IPS DF 19.7 (cell line): ENCODE results near the gene HOXD8.

Experiments
- DNase-seq: peaks from one replicate; pipeline ENCODE4 v3.0.0-alpha.2; 2013; ENCODE audit warnings: low read depth, low spot score

The HOXD8 gene

DNA sequence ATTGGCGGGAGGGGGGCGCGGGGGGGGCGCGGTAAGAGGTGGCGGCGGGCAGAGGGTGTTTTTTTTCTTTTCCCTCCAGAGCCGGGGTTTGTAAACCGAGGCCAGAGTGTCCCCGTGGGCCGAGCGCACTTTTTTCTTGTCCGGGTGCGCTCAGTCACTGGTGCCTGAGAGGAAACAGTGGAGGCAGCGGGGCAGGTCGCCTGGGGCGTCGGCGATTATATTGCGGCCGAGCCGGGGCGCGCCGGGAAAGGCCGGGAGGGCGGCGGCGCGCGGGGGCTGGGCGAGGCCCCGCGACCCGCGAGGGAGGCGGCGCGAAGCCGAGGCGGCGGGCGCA is 275 bp downstream of the HOXD8 start:
- no peak for DNase-seq

- DNase-seq, result no peak
Observed at GRCh38 chr2:176130147-176130956, 847 bp downstream of the HOXD8 start.

DNA sequence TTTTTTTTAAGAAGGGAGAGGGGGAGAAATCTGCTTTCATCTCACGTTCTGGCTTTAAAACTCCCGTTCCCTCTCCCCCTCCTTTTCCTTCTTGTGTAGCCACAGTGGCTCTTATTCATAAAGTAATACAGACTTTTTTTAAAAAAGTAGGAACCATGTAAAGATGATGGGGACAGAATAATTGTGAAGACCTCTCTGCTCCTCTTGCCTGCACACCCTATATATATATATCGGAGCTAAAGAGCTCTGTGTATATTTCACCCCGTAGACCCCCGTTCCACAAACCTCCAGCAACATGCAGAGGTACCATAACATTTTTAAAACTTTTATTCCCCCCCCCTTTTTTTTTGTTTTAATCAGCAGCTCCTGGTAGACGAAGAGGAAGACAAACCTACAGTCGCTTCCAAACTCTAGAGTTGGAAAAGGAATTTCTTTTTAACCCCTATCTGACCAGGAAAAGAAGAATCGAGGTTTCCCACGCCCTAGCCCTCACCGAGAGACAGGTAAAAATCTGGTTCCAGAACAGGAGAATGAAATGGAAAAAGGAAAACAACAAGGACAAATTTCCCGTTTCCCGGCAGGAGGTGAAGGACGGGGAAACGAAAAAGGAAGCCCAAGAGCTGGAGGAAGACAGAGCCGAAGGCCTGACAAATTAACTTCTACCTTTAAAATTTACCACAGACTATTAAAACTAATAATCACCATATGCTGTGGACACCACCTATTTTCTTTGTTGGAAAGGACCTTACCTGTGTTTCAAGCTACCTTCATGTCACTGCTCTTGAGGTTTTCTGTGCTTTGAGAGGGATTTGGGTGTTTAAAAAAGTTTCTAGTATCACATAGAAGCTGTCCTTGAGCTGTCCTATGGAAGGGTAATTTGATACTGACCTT is 1.7 kb downstream of the HOXD8 start:
- no peak for DNase-seq

DNA sequence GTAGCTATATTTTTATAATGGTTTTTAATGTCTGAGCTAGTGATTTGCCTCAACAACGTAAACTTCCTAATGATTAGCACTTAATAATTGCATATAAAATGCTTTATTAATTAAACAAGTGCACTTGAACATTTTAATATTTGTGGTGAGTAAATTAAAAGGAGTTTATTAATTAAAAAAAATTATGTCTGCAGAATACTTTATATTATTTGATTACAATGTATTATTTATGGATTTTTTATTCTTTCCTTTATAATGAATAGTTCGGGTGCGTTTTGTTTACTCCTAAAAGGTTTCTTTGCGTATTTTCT is 2.3 kb downstream of the HOXD8 start:
- no peak for DNase-seq

GRCh38 chr2:176132205-176133171 is 3.0 kb downstream of the HOXD8 start:
- no peak for DNase-seq

DNA sequence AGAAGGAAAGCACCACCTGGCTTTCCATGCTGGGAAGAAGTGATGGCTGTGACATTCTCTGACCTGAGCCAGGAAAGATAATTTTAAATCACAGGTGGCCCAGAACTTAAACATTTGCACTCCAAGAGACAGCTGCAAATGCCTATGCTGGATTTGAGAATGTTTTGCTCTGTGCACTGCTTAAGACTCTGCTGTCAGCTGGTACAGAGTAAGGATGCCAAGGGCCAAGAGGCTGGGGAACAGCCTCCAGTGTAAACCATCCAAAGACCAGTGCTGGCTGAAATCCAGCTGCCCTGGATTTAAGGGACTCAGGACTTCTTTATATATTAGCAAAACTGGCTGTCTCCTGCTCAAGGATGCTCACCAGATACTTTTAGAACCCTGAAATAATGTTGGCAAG is 3.9 kb downstream of the HOXD8 start:
- DNase-seq, result no peak

DNA sequence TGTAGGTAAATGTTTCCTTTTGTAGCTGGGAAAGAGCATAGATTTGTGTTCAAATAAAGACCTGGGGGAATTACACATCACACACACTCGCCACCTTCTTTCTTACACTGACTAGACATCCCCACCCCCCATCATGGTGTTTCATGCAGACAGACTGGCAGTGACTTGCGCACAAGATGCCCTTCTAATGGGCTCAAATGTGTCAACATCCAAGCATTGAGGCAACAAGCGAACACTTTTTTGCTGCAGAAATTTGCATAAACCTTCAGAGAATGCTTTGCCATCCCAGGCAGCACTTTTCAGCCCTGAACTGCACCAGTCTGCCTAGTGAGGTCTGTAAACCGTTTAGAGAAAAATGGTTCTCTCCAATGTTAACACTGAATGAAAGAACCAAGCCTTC is 4.5 kb downstream of the HOXD8 start:
- DNase-seq, result no peak

GRCh38 chr2:176135035-176135440 is 5.5 kb downstream of the HOXD8 start:
- DNase-seq, result no peak

DNA sequence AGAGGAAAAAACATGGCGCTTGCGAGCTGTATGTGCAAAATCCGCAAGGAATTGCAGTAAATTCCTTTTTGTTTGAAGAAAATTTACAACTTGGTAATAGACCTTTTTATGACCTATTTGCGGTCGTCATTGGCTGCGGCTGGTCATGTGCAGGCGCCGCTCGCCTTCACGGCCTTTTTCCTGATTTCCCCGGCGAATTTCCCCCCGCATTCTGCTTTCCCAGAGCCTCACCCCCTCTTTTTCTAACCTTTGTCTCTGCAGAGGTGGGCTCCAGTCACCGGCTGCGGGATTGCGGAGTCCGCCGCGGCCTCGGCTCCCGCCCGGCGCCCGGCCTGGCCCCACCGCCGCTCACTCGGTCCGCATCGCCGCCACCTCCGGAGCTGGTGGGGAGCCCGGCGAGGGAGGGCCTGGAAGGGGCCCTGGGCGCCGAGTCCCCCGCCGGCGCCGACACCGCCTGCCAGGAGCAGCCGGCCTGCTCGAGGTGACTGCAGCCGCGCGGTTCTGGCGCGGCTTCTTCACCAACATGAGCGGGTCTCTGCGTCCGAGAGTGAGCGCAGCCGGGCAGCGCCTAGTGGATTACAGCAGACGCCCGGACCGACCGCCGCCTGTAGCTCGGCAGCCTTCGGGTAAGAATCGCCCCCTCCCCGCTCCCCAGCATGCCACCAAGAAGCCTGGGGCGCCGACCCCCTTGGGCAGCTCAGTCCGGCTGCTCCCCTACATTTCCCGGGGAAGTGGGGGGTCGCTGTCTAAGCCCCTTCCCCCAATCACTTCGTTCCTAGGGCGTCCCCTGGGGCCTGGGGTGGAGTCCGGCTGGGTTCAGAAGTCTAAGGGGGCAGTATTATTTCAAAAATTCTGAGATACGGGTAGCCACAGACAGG is 7.1 kb downstream of the HOXD8 start:
- DNase-seq, result no peak

DNA sequence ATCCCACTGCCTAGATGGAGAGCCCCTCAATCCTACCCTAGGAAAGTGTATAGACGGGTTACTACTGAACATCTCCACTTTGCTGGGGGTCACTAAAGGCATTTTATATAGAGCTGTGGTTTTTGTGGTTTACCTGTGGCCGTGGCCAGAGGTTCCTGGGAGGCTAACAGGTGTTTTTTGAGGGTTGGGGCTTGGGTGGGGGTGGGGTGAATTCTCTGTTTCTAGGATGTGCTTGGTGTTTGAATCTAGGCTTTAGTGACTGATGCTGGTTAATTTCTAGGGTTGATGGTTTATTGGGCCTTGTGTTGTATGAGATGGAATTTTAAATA is 7.7 kb downstream of the HOXD8 start:
- DNase-seq, result no peak

DNA sequence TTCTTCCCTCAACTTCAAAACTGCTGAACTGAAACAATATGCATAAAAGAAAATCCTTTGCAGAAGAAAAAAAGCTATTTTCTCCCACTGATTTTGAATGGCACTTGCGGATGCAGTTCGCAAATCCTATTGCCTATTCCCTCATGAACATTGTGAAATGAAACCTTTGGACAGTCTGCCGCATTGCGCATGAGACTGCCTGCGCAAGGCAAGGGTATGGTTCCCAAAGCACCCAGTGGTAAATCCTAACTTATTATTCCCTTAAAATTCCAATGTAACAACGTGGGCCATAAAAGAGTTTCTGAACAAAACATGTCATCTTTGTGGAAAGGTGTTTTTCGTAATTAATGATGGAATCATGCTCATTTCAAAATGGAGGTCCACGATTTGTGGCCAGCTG is 8.4 kb downstream of the HOXD8 start:
- no peak for DNase-seq

DNA sequence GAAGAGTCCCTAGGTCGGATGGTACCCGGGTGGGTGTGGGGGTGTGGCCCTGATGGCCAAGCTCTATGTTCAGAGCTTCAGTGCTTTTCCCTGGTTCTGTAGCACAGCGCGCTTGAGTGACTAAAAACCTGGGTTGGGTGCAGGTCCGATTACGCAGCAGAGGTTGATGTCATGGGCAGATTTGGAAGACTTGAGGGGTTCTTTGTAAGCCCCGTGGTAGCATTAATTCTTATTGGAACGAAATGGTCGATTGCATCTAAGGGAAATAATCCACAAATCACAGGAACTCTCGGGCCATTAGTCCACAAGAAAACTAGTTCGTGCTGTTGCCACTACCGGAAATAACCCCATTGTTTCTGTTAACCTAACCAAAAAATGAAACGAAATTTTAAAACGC is 9.0 kb downstream of the HOXD8 start:
- no peak for DNase-seq

DNA sequence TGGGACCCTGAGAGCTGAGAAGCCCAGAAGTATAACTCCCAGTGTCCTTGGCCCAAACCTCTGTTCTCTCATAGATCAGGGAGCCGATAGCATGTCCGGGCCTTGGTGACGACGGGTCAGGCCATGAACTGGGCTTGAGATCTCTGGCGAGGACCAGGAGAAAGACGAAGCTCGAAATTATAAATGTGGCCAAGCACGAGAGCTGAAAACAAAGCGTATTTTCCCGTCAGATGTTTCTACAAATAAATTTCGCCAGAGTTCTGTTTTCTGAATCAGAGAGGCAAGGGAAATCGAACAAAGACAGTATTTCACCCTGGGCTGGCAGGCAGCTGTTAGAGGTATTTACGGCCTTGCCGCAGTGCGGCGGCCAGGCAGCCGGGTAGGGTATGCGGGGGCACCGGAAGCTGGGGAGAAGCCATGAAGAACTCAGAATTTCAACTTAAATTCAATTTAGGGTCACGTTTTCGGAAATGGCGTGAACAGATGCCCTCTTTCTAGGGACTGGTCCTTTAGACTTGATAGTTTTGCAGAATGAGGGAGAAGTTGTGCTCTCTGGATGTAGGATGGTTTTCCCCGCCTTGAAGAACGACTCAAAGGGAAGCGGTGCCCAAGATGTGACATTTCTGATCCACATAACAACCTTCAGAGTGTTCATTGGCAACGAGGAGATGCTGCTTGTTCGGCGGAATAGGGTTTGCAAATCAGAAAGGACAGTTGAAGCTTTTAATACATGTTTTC is 9.6 kb downstream of the HOXD8 start:
- no peak for DNase-seq

DNA sequence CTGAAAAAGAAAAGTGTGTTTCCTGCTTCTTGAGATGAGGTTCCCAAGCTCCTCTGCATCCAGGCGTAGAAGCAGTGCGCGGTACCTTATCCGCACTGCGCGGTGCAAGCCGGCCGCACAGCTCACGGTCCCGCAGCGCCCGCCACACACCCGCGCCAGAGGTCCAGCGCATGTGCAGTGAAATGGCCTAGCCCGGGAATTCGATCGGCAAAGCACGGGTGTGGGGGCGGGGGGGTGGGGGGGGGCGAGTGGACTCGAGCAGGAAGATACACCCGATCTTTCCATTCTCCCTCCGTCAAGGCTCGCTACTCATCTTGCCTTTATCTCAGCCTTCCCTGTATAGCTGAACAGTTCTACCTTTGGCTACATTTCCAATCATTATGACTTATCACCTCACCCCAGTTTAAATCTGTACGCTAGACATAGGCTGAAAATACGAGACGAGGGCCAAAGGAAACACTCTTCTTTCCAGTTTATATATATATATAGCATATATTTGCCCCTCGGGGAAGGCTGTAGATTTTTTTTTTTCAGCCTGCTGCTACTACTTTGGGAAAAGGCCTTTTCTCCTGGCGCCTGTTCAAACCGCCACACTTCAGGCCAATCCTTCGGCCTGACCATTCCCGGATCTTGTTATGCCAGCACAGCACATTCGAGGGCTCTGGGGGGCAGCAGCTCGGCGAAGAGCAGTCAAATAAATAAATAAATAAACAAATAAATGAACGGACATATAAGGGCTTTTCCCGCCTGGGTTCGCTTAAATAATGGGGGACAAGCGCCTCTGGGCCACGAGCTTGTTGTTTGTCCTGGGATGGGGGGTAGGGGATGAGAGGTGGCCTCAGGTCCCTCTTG is 10.4 kb downstream of the HOXD8 start:
- DNase-seq, result no peak

DNA sequence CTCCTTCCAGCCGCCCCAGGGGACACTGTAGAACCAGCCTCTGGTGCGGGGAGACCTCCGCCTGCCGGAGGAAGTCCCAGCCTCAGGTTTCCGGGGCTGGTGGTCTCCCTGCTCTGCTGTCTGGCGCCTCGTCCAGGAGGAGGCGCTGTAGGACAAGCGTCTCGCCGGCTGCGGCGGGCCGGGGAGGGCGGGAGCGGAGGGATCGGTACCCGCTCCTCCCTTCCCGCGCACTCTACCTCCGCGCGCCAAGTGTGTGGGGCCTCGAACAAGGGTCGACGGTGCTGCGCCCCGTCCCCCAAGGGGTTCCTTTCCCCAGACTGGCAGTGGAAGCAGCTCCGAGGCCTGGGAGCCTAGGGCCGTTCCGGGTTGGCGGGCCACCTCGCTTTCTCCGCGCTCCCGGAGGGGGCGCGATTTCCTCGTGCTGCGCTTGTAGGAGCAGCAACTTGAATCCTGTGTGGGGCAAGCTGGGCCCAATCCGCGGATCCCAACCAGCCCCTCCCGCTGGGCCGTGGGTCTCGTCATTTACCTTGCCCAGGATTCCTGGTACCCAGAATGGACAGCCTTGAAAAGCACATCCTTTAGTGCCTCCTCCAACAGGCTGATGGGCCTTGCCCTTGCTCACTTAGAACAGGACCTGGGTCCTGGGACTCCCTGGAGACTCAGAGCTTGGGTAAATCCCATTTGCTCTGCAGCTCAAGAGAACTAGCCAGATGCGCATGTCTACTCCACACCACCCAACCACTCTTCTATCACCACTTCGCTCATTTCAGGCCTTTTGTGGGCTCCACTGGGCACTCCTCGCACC is 11.2 kb downstream of the HOXD8 start:
- DNase-seq, result no peak

- no peak for DNase-seq
Observed at GRCh38 chr2:176142281-176142680, 12.8 kb downstream of the HOXD8 start.

GRCh38 chr2:176145085-176145969 is 15.8 kb downstream of the HOXD8 start:
- no peak for DNase-seq

- DNase-seq, result no peak
Observed at GRCh38 chr2:176146101-176146500, 16.6 kb downstream of the HOXD8 start.
